Testis (tissue), 3 donors: ENCODE data around the gene SVEP1. TPM values are rescaled to one million over a fixed set of nuclear protein-coding genes. Genes with fewer than 3 reads are reported as not detected.

Experiments
- DNase-seq: peaks from one replicate; pipeline ENCODE4 v3.0.0-alpha.2; 2019
- H3K27ac ChIP-seq, 2 donors: fragments of 200-600 bp; sonication (generic); one replicate each; pipeline ENCODE4 v1.5.1; 2019
- H3K27me3 ChIP-seq: fragments of 200-600 bp; sonication (generic); one replicate; pipeline ENCODE4 v1.5.1; 2019
- H3K36me3 ChIP-seq: fragments of 200-600 bp; sonication (generic); one replicate; pipeline ENCODE4 v1.5.1; 2017; ENCODE audit warnings: low read depth; ENCODE audit errors: missing control alignments
- H3K4me1 ChIP-seq: fragments of 200-600 bp; sonication (generic); one replicate; pipeline ENCODE4 v1.5.1; 2019
- H3K4me3 ChIP-seq, 2 donors: fragments of 200-600 bp; sonication (generic); one replicate each; pipeline ENCODE4 v1.5.1; 2017 to 2019
- H3K9me3 ChIP-seq: fragments of 200-600 bp; sonication (generic); one replicate; pipeline ENCODE4 v1.5.1; 2017
- CTCF ChIP-seq, 3 experiments: fragments of 450-650 bp in 2 of 3; fragments of 200-600 bp in 1 of 3; sonication (generic) in 1 of 3; IDR thresholded peaks; one replicate each; pipeline ENCODE4 v1.5.1; 2016 to 2019; ENCODE audit warnings: antibody characterized with exemption in 3 of 3, mild to moderate bottlenecking in 2 of 3, moderate library complexity in 1 of 3
- POLR2A ChIP-seq: fragments of 450-650 bp; IDR thresholded peaks from one replicate; pipeline ENCODE4 v1.6.1; 2017; ENCODE audit warnings: antibody characterized with exemption, mild to moderate bottlenecking, moderate library complexity
- WGBS, 2 donors: methylation state at CpG; one replicate each; pipeline ENCODE4 v1.1.5; 2018; 5-methylcytosine and 5-hydroxymethylcytosine counted together
- intact Hi-C: fragments of 100-400 bp; cut with DNase I; formaldehyde crosslinking; loops from one replicate; pipeline ENCODE4 v1.15.1; 2023; ENCODE audit warnings: low total_unique reads
- polyA plus RNA-seq: library from polyadenylated mRNA; stranded (reverse); fragments of 350-450 nt; fragmentation: Illumina TruSeq; extraction: RNeasy Lipid Tissue Mini Kit (QIAGEN cat#74804); gene quantifications from one replicate; pipeline ENCODE4 v1.2.3, GENCODE V29; 2014; ENCODE audit warnings: low read depth, low replicate concordance; ENCODE audit not compliant: insufficient read depth
- total RNA-seq, 2 donors: library from RNA; depleted of rRNA; stranded (reverse); fragments of >200 nt; gene quantifications; one replicate each; pipeline ENCODE4 v1.2.3, GENCODE V29; 2016

Gene SVEP1
- total and polyA plus RNA-seq, 3 donors from 2014 or later, result 4.6 to 7.9 (median 6.9) TPM

GRCh38 chr9:110427497-110428104 is 151.9 kb downstream of the SVEP1 start:
- WGBS, 2 donors, result 51 to 69% methylated on average over 7 of the region's 7 CpGs
- Histone ChIP-seq H3K27me3 (no peaks in the 10 kb centered on the region), H3K36me3 (no peaks in the 10 kb centered on the region), H3K4me1 (no peaks in the 10 kb centered on the region), H3K9me3 (no peaks in the 10 kb centered on the region), H3K4me3 (no peak overlapping the region), H3K27ac (no peak overlapping the region)
- intact Hi-C loops, result no loop called here
- DNase-seq, result peak; percentile 63
- TF ChIP-seq CTCF (IDR thresholded peaks at IDR 0.05) (peak in 1 of 3 experiments; percentile 35), POLR2A (no peak)

GRCh38 chr9:110426052-110426709 is 153.4 kb downstream of the SVEP1 start:
- Histone ChIP-seq H3K9me3 (no peaks in the 10 kb centered on the region), H3K27ac (no peak overlapping the region), H3K27me3 (no peaks in the 10 kb centered on the region), H3K4me1 (no peaks in the 10 kb centered on the region), H3K4me3 (no peak overlapping the region), H3K36me3 (no peaks in the 10 kb centered on the region)
- 80 to 83% methylated on average over 2 of the region's 2 CpGs for WGBS, 2 donors
- intact Hi-C loops, result no loop called here
- DNase-seq, result no peak
- TF ChIP-seq POLR2A, result no peak
- TF ChIP-seq CTCF (IDR thresholded peaks at IDR 0.05), result peak in 1 of 3 experiments; percentile 44

GRCh38 chr9:110414471-110414870 is 165.1 kb downstream of the SVEP1 start:
- Histone ChIP-seq H3K4me1 (no peaks in the 10 kb centered on the region), H3K27ac (no peak overlapping the region), H3K27me3 (no peaks in the 10 kb centered on the region), H3K4me3 (no peak overlapping the region), H3K36me3 (no peaks in the 10 kb centered on the region), H3K9me3 (no peaks in the 10 kb centered on the region)
- no peak for DNase-seq
- intact Hi-C loops, result no loop called here
- 77 to 85% methylated on average over 2 of the region's 2 CpGs for WGBS, 2 donors
- TF ChIP-seq CTCF (IDR thresholded peaks at IDR 0.05) (no peak), POLR2A (no peak)

GRCh38 chr9:110410961-110411360 is 168.6 kb downstream of the SVEP1 start:
- TF ChIP-seq CTCF (IDR thresholded peaks at IDR 0.05) (no peak), POLR2A (no peak)
- H3K4me1 ChIP-seq, result no peaks in the 10 kb centered on the region
- no peaks in the 10 kb centered on the region for H3K36me3 ChIP-seq
- DNase-seq, result no peak
- 94 to 98% methylated on average over 5 of the region's 5 CpGs for WGBS, 2 donors
- no peaks in the 10 kb centered on the region for H3K9me3 ChIP-seq
- H3K4me3 ChIP-seq, result no peak overlapping the region
- no peak overlapping the region for H3K27ac ChIP-seq
- intact Hi-C loops, result no loop called here
- no peaks in the 10 kb centered on the region for H3K27me3 ChIP-seq

GRCh38 chr9:110408598-110408997 is 170.9 kb downstream of the SVEP1 start:
- no peaks in the 10 kb centered on the region for H3K9me3 ChIP-seq
- intact Hi-C loops, result no loop called here
- H3K27me3 ChIP-seq, result no peaks in the 10 kb centered on the region
- 86 to 87% methylated on average over 7 of the region's 7 CpGs for WGBS, 2 donors
- TF ChIP-seq CTCF (IDR thresholded peaks at IDR 0.05), result no peak
- no peak for TF ChIP-seq POLR2A
- no peak overlapping the region for H3K27ac ChIP-seq
- no peak overlapping the region for H3K4me3 ChIP-seq
- H3K36me3 ChIP-seq, result no peaks in the 10 kb centered on the region
- DNase-seq, result no peak
- H3K4me1 ChIP-seq, result no peaks in the 10 kb centered on the region
